ENCODE results near the gene EFNA5.

The EFNA5 gene

DNA sequence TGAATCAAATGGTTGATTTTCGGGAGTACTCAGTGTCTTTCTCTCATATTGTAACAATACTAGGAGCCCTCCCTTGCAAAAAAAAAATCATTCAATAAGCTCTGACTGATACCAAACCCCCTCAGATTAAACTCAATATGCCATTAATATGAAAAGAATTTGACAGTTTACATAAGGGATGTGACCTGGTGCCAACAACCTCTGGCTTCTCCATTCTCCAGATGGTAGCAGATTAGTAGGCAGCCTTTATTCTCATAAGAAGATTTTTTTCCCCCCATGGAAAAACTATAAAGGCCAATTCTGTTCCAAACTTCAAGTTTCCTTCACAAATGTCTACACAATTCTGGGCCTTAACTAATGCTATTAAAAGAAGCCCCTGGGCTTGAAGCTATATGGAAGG is 96.5 kb downstream of the EFNA5 start:
- no peak for TF ChIP-seq ZFP30 (CRISPR knock-in tag; IDR thresholded peaks at IDR 0.05)
- TF ChIP-seq OSR1 (CRISPR knock-in tag; IDR thresholded peaks at IDR 0.05), result no peak
- TF ChIP-seq ISL1 (CRISPR knock-in tag; IDR thresholded peaks at IDR 0.05), result no peak
- TF ChIP-seq ARNTL (CRISPR knock-in tag; IDR thresholded peaks at IDR 0.05; ENCODE audit: borderline replicate concordance, low read depth), result no peak
- no peak for TF ChIP-seq SNAI2 (CRISPR knock-in tag; IDR thresholded peaks at IDR 0.05)
- TF ChIP-seq TOX (CRISPR knock-in tag; IDR thresholded peaks at IDR 0.05; ENCODE audit: borderline replicate concordance), result no peak
- TF ChIP-seq GLIS3 (CRISPR knock-in tag; IDR thresholded peaks at IDR 0.05), result no peak
- no peak for TF ChIP-seq TCF4 (CRISPR knock-in tag; IDR thresholded peaks at IDR 0.05; ENCODE audit: borderline replicate concordance)
- no peak for TF ChIP-seq ZFP3 (CRISPR knock-in tag; IDR thresholded peaks at IDR 0.05)
- ATAC-seq, result no peak

DNA sequence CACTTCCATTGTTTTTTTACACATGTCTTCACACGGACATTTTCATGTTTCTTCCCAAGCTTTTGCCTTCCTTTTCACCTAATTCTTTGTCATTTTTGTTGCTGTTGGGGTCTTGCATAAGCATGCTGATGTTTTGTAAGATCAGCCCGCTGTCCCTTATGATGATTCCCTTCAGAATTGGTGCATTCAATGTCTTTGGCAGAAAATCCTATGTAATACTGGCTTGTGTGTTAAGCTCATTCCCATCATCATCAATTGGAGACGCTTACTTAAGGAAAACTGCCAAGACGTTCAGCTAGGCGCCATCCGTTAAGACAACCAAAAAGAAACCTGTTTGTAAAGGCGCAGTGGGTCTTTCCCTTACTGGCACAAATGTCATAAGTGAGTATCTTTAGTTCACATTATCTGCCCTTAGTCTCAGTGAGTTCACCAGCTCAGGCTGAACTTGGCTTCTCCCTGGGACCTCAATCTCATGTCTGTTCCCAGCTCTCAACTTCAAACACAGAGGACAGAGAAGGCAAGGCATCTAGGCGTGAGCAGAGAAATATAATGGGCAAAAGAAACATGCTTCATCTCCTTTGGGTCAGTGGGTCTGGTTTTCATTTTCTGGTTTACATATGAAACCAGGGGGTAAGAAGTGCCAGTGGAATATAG is 97.9 kb downstream of the EFNA5 start:
- TF ChIP-seq TOX (CRISPR knock-in tag; IDR thresholded peaks at IDR 0.05; ENCODE audit: borderline replicate concordance) (no peak), ZNF565 (CRISPR knock-in tag; conservative IDR thresholded peaks at IDR 0.05; ENCODE audit: low read depth) (no peak), ISL1 (CRISPR knock-in tag; IDR thresholded peaks at IDR 0.05) (no peak), BACH2 (CRISPR knock-in tag; IDR thresholded peaks at IDR 0.05; ENCODE audit: borderline replicate concordance) (no peak), ESRRG (CRISPR knock-in tag; IDR thresholded peaks at IDR 0.05) (no peak), ZFP3 (CRISPR knock-in tag; IDR thresholded peaks at IDR 0.05) (no peak), RARB (CRISPR knock-in tag; IDR thresholded peaks at IDR 0.05) (no peak), OSR1 (CRISPR knock-in tag; IDR thresholded peaks at IDR 0.05) (no peak)
- TF ChIP-seq, protein P1, sequence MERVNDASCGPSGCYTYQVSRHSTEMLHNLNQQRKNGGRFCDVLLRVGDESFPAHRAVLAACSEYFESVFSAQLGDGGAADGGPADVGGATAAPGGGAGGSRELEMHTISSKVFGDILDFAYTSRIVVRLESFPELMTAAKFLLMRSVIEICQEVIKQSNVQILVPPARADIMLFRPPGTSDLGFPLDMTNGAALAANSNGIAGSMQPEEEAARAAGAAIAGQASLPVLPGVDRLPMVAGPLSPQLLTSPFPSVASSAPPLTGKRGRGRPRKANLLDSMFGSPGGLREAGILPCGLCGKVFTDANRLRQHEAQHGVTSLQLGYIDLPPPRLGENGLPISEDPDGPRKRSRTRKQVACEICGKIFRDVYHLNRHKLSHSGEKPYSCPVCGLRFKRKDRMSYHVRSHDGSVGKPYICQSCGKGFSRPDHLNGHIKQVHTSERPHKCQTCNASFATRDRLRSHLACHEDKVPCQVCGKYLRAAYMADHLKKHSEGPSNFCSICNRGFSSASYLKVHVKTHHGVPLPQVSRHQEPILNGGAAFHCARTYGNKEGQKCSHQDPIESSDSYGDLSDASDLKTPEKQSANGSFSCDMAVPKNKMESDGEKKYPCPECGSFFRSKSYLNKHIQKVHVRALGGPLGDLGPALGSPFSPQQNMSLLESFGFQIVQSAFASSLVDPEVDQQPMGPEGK (CRISPR knock-in tag; IDR thresholded peaks at IDR 0.05; ENCODE audit: borderline replicate concordance), result no peak
- TF ChIP-seq, protein P2, sequence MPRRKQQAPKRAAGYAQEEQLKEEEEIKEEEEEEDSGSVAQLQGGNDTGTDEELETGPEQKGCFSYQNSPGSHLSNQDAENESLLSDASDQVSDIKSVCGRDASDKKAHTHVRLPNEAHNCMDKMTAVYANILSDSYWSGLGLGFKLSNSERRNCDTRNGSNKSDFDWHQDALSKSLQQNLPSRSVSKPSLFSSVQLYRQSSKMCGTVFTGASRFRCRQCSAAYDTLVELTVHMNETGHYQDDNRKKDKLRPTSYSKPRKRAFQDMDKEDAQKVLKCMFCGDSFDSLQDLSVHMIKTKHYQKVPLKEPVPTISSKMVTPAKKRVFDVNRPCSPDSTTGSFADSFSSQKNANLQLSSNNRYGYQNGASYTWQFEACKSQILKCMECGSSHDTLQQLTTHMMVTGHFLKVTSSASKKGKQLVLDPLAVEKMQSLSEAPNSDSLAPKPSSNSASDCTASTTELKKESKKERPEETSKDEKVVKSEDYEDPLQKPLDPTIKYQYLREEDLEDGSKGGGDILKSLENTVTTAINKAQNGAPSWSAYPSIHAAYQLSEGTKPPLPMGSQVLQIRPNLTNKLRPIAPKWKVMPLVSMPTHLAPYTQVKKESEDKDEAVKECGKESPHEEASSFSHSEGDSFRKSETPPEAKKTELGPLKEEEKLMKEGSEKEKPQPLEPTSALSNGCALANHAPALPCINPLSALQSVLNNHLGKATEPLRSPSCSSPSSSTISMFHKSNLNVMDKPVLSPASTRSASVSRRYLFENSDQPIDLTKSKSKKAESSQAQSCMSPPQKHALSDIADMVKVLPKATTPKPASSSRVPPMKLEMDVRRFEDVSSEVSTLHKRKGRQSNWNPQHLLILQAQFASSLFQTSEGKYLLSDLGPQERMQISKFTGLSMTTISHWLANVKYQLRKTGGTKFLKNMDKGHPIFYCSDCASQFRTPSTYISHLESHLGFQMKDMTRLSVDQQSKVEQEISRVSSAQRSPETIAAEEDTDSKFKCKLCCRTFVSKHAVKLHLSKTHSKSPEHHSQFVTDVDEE (CRISPR knock-in tag; IDR thresholded peaks at IDR 0.05), result no peak
- ATAC-seq, result no peak

DNA sequence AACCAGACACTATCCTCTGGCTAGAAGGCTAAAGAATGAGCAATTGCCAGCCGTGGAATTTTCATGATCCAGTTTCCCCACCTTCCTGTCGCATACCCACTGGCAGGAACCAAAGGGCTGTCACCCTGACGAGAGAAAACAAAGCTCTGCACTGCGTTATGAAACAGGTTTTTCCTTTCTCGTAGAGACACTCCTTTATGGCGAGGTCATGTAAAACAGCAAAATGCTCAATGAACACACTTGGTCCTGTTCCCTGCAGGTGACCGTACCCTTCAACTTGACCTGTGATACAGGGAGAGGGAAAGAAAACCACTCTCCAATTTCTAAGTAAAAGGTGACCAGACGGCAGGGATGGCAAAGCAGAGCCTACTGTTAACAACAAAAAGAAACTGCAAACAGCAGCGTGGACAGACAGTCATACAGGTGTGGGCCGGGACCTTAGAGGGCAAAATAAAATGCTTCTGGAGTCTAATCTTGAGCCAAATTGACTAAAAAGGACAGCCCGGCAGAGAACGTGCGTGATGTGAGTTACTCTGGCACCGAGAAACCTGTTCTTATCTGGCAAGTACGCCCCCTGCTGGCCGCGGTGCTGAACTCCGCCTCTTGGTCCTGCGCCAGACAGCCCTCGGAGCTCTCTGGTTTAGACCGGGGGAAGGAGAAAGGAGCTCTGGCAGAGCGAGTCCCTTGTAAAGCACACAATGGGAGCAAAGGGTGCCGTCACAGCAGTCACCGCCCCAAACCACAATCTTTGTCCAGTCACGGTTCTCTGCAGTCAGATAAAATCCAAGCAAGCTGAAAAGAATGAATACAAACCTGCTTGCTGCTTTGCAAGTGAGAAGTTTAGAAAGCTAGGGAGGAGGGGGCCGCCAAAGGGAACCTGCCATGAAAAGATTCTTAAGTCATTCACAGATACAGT is 98.9 kb downstream of the EFNA5 start:
- ATAC-seq, result peak; percentile 97
- TF ChIP-seq ARNTL (CRISPR knock-in tag; IDR thresholded peaks at IDR 0.05; ENCODE audit: borderline replicate concordance, low read depth), result no peak
- no peak for TF ChIP-seq TCF4 (CRISPR knock-in tag; IDR thresholded peaks at IDR 0.05; ENCODE audit: borderline replicate concordance)
- TF ChIP-seq ZFP30 (CRISPR knock-in tag; IDR thresholded peaks at IDR 0.05), result no peak
- TF ChIP-seq ZNF70 (CRISPR knock-in tag; IDR thresholded peaks at IDR 0.05), result no peak
- no peak for TF ChIP-seq RARB (CRISPR knock-in tag; IDR thresholded peaks at IDR 0.05)
- TF ChIP-seq, protein P3, sequence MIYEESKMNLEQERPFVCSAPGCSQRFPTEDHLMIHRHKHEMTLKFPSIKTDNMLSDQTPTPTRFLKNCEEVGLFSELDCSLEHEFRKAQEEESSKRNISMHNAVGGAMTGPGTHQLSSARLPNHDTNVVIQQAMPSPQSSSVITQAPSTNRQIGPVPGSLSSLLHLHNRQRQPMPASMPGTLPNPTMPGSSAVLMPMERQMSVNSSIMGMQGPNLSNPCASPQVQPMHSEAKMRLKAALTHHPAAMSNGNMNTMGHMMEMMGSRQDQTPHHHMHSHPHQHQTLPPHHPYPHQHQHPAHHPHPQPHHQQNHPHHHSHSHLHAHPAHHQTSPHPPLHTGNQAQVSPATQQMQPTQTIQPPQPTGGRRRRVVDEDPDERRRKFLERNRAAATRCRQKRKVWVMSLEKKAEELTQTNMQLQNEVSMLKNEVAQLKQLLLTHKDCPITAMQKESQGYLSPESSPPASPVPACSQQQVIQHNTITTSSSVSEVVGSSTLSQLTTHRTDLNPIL (CRISPR knock-in tag; IDR thresholded peaks at IDR 0.05; ENCODE audit: low read depth), result no peak

DNA sequence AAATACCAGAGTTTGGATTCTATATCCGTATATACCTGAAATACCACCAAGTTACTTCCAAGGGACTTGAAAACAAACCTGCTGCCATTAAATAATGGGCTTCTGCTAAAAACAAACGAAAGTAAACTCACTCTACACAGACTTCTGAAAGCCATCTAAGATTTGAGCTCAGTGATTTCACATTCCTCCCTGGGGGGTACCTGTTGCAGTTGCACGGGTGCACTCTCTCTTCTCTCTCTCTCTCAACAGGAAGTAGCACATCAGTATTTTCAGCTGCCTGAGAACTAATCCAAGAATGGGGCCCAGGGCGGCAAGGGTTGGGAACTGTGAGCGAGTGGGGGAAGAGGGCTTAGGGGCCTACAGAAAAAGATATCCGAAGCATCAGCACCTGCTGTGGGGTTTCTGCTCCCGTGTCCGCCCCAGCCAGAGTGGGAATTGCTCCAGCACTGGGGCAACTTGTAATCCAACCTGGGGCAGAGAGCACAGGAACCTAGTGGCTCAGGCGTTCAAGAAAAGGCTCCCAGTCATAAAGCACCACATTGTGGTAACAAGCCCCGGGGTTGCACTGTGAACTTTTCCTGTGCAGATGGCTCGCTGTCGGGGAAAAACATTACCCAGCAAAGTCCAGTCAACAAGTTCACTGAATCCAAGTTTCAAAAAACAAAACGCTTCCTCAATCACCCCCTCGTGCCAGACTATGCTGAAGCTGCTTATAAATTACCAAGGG is 99.8 kb downstream of the EFNA5 start:
- TF ChIP-seq ZNF8 (CRISPR knock-in tag; IDR thresholded peaks at IDR 0.05), result no peak
- ATAC-seq, result no peak

DNA sequence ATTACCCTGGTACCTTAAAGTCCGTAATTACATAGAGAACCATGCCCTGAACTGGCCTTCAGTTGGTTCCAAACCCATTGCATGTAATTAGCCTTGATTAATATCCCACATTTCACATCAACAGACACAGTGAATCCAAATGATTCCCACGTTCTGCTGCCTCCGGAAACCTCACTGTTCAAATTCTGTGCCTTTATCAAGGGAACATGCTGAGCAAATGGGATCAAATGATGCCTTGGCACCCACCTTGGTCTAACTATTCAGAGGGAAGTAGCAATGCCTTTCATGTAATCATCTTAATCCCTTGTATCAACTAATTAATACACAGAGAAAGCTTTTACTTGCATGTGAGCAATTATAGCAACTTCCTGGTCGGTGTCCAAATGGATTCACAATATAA is 100.6 kb downstream of the EFNA5 start:
- no peak for ATAC-seq
- TF ChIP-seq, protein P3 (CRISPR knock-in tag; IDR thresholded peaks at IDR 0.05; ENCODE audit: low read depth), result no peak
- TF ChIP-seq ZNF565 (CRISPR knock-in tag; conservative IDR thresholded peaks at IDR 0.05; ENCODE audit: low read depth), result no peak
- no peak for TF ChIP-seq ARNTL (CRISPR knock-in tag; IDR thresholded peaks at IDR 0.05; ENCODE audit: borderline replicate concordance, low read depth)
- no peak for TF ChIP-seq ZC3H10 (CRISPR knock-in tag; IDR thresholded peaks at IDR 0.05)
- no peak for TF ChIP-seq PPARA (CRISPR knock-in tag; IDR thresholded peaks at IDR 0.05; ENCODE audit: borderline replicate concordance)
- TF ChIP-seq, protein P4, sequence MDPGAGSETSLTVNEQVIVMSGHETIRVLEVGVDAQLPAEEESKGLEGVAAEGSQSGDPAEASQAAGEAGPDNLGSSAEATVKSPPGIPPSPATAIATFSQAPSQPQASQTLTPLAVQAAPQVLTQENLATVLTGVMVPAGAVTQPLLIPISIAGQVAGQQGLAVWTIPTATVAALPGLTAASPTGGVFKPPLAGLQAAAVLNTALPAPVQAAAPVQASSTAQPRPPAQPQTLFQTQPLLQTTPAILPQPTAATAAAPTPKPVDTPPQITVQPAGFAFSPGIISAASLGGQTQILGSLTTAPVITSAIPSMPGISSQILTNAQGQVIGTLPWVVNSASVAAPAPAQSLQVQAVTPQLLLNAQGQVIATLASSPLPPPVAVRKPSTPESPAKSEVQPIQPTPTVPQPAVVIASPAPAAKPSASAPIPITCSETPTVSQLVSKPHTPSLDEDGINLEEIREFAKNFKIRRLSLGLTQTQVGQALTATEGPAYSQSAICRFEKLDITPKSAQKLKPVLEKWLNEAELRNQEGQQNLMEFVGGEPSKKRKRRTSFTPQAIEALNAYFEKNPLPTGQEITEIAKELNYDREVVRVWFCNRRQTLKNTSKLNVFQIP (CRISPR knock-in tag; IDR thresholded peaks at IDR 0.05; ENCODE audit: borderline replicate concordance, low read depth), result no peak
- TF ChIP-seq TCF4 (CRISPR knock-in tag; IDR thresholded peaks at IDR 0.05; ENCODE audit: borderline replicate concordance), result no peak
